Fibroblast of villous mesenchyme (primary cell): ENCODE measurements around the gene PLCB3. TPM values are rescaled to one million over a fixed set of nuclear protein-coding genes. Genes with fewer than 3 reads are reported as not detected.
"Not testable (repeated sequence)": the region's sequence is repeated elsewhere in the genome, so short reads cannot be mapped to it uniquely, and the experiment has no call there.

Experiments
- DNase-seq: peaks from one replicate; pipeline ENCODE4 v3.0.0-alpha.2; 2010; ENCODE audit warnings: low read depth
- H3K4me3 ChIP-seq: 2 replicates; pipeline ENCODE4 v1.5.1; 2011; ENCODE audit warnings: low read depth, mild to moderate bottlenecking, low read length
- CTCF ChIP-seq: IDR thresholded peaks from 2 replicates; pipeline ENCODE4 v1.5.1; 2012; ENCODE audit warnings: low read depth, mild to moderate bottlenecking, low read length; ENCODE audit not compliant: insufficient read depth
- total RNA-seq: library from RNA; depleted of rRNA; stranded (reverse); fragments of >200 nt; gene quantifications from 2 replicates; pipeline ENCODE4 v1.2.3, GENCODE V29; 2012

PLCB3 gene
- total RNA-seq, 1 donor = 66.5 TPM

GRCh38 chr11:64245797-64246620, 5.3 kb upstream of the PLCB3 start:
- TF ChIP-seq CTCF = no peak
- DNase-seq = peak; percentile 71
- peak overlapping the region; percentile 82 for H3K4me3 ChIP-seq

GRCh38 chr11:64246621-64246870, 4.8 kb upstream of the PLCB3 start:
- peak overlapping the region; percentile 82 for H3K4me3 ChIP-seq
- DNase-seq = not testable (repeated sequence)

GRCh38 chr11:64246871-64247728, 4.2 kb upstream of the PLCB3 start, which contains the start of gene PPP1R14B:
PPP1R14B (minus strand) TSS chr11:64246943; CDS start chr11:64246673, 270 bp downstream.
- peak within 1 kb of the TSS; percentile 82 for H3K4me3 ChIP-seq
- peak; percentile 83 for DNase-seq
- TF ChIP-seq CTCF = no peak

GRCh38 chr11:64247729-64248531, 3.4 kb upstream of the PLCB3 start:
- H3K4me3 ChIP-seq = peak overlapping the region; percentile 73
- no peak for DNase-seq
- TF ChIP-seq CTCF = no peak

GRCh38 chr11:64248578-64248977, 2.8 kb upstream of the PLCB3 start:
- no peak overlapping the region for H3K4me3 ChIP-seq
- no peak for DNase-seq
- no peak for TF ChIP-seq CTCF

GRCh38 chr11:64249038-64249437, 2.3 kb upstream of the PLCB3 start:
- DNase-seq = no peak
- TF ChIP-seq CTCF = no peak
- no peak overlapping the region for H3K4me3 ChIP-seq
